Fibroblast of lung (primary cell): ENCODE measurements around the gene XCL2.

Source experiments
- EZH2 ChIP-seq: IDR thresholded peaks from 2 replicates; pipeline ENCODE4 v1.5.1; 2012; ENCODE audit warnings: low read length, control low read depth, mild to moderate bottlenecking; ENCODE audit errors: missing control alignments
- TF ChIP-seq, protein P1 (sequence below), 2 donors: IDR thresholded peaks in 1 of 2; conservative IDR thresholded peaks in 1 of 2; 1 replicate in 1 of 2; 2 replicates in 1 of 2; pipeline ENCODE4 v1.5.1; 2011 to 2012; ENCODE audit warnings: low read length in 2 of 2, control low read depth in 1 of 2, inconsistent platforms in 1 of 2, low read depth in 1 of 2, mild to moderate bottlenecking in 1 of 2

DNA sequence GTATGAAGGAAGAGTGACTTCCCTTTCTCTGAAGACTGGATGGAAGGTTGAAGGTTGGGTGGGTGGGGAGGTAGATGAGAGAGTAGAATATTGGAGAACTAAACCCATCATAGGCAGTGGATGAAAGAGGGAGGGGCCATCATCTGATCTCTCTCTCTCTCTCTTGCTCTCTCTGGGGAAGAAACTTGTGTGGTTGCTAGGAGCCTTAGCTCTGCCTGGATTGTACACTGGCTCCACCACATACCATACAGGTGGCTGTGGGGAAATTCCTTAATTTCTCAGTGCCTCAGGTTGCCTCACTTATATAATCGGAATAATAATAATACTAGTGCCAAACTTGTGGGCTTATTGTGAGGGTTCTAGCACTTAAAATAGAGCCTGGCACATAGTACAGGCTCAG lies 42.1 kb upstream of the XCL2 start:
- no peak for TF ChIP-seq EZH2
- TF ChIP-seq, protein P1, sequence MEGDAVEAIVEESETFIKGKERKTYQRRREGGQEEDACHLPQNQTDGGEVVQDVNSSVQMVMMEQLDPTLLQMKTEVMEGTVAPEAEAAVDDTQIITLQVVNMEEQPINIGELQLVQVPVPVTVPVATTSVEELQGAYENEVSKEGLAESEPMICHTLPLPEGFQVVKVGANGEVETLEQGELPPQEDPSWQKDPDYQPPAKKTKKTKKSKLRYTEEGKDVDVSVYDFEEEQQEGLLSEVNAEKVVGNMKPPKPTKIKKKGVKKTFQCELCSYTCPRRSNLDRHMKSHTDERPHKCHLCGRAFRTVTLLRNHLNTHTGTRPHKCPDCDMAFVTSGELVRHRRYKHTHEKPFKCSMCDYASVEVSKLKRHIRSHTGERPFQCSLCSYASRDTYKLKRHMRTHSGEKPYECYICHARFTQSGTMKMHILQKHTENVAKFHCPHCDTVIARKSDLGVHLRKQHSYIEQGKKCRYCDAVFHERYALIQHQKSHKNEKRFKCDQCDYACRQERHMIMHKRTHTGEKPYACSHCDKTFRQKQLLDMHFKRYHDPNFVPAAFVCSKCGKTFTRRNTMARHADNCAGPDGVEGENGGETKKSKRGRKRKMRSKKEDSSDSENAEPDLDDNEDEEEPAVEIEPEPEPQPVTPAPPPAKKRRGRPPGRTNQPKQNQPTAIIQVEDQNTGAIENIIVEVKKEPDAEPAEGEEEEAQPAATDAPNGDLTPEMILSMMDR (conservative IDR thresholded peaks at IDR 0.05 in 1 of 2, IDR thresholded peaks at IDR 0.05 in 1 of 2; ENCODE audit: low read depth in 1 of 2, low read length in 2 of 2), result no peak
